ENCODE data around the gene USP9X.

The USP9X gene

GRCh38 chrX:41118156-41118555, 32.9 kb downstream of the USP9X start:
- no peak for TF ChIP-seq CTCF (IDR thresholded peaks at IDR 0.05; ENCODE audit: borderline replicate concordance, control extremely low read depth, extremely low read depth, insufficient read depth, missing control alignments)
- DNase-seq (ENCODE audit: low spot score), result no peak
- in situ Hi-C loops (cut with MboI; ENCODE audit: low sequenced_read_pairs, unreplicated experiment), result loop anchor here (10.0 kb wide), 2 partner anchors 453 to 573 kb away; no protein-coding TSS in a partner anchor

GRCh38 chrX:41119803-41120202, 34.6 kb downstream of the USP9X start:
- TF ChIP-seq CTCF (IDR thresholded peaks at IDR 0.05; ENCODE audit: borderline replicate concordance, control extremely low read depth, extremely low read depth, insufficient read depth, missing control alignments), result no peak
- DNase-seq (ENCODE audit: low spot score), result no peak
- in situ Hi-C loops (cut with MboI; ENCODE audit: low sequenced_read_pairs, unreplicated experiment), result loop anchor here (10.0 kb wide), 2 partner anchors 455 to 575 kb away; no protein-coding TSS in a partner anchor

GRCh38 chrX:41121766-41122165, 36.5 kb downstream of the USP9X start:
- TF ChIP-seq CTCF (IDR thresholded peaks at IDR 0.05; ENCODE audit: borderline replicate concordance, control extremely low read depth, extremely low read depth, insufficient read depth, missing control alignments), result no peak
- no peak for DNase-seq (ENCODE audit: low spot score)
- in situ Hi-C loops (cut with MboI; ENCODE audit: low sequenced_read_pairs, unreplicated experiment), result no loop called here

- in situ Hi-C loops (cut with MboI; ENCODE audit: low sequenced_read_pairs, unreplicated experiment), result no loop called here
- no peak for DNase-seq (ENCODE audit: low spot score)
- no peak for TF ChIP-seq CTCF (IDR thresholded peaks at IDR 0.05; ENCODE audit: borderline replicate concordance, control extremely low read depth, extremely low read depth, insufficient read depth, missing control alignments)
Observed at GRCh38 chrX:41122664-41123257, 37.5 kb downstream of the USP9X start.

- in situ Hi-C loops (cut with MboI; ENCODE audit: low sequenced_read_pairs, unreplicated experiment), result no loop called here
- no peak for DNase-seq (ENCODE audit: low spot score)
- TF ChIP-seq CTCF (IDR thresholded peaks at IDR 0.05; ENCODE audit: borderline replicate concordance, control extremely low read depth, extremely low read depth, insufficient read depth, missing control alignments), result no peak
Observed at GRCh38 chrX:41127477-41128192, 42.4 kb downstream of the USP9X start.

GRCh38 chrX:41128955-41129354, 43.7 kb downstream of the USP9X start:
- no peak for TF ChIP-seq CTCF (IDR thresholded peaks at IDR 0.05; ENCODE audit: borderline replicate concordance, control extremely low read depth, extremely low read depth, insufficient read depth, missing control alignments)
- no peak for DNase-seq (ENCODE audit: low spot score)
- in situ Hi-C loops (cut with MboI; ENCODE audit: low sequenced_read_pairs, unreplicated experiment), result no loop called here

Measured in GM13976 (cell line).